Endodermal cell (in vitro differentiated cells): ENCODE data around the gene OR5K1. TPM values are rescaled to one million over a fixed set of nuclear protein-coding genes. Genes with fewer than 3 reads are reported as not detected.

Experiments
- DNase-seq: peaks from one replicate; pipeline ENCODE4 v3.0.0-alpha.2; 2017
- H3K27ac ChIP-seq: 2 replicates; pipeline ENCODE4 v1.5.1; 2013; ENCODE audit warnings: mild to moderate bottlenecking, low read depth, low read length, moderate library complexity
- H3K27me3 ChIP-seq: 2 replicates; pipeline ENCODE4 v1.6.1; 2013; ENCODE audit warnings: mild to moderate bottlenecking, low read length, moderate library complexity; ENCODE audit not compliant: insufficient read depth, control insufficient read depth, poor library complexity, severe bottlenecking
- H3K36me3 ChIP-seq: 2 replicates; pipeline ENCODE4 v1.7.0; 2013; ENCODE audit warnings: mild to moderate bottlenecking, low read length, moderate library complexity; ENCODE audit not compliant: control insufficient read depth, insufficient read depth
- H3K4me1 ChIP-seq: one replicate; pipeline ENCODE4 v1.7.0; 2013; ENCODE audit warnings: low read length; ENCODE audit not compliant: control insufficient read depth, insufficient read depth
- H3K4me3 ChIP-seq: 2 replicates; pipeline ENCODE4 v1.5.1; 2013; ENCODE audit warnings: mild to moderate bottlenecking, low read length, moderate library complexity
- H3K9ac ChIP-seq: 2 replicates; pipeline ENCODE4 v1.6.1; 2013; ENCODE audit warnings: mild to moderate bottlenecking, low read length, moderate library complexity; ENCODE audit not compliant: poor library complexity, severe bottlenecking; ENCODE audit errors: extremely low read depth
- H3K9me3 ChIP-seq: 2 replicates; pipeline ENCODE4 v1.6.1; 2013; ENCODE audit warnings: mild to moderate bottlenecking, low read length, moderate library complexity; ENCODE audit not compliant: control insufficient read depth
- H3K27ac Mint-ChIP-seq: 2 replicates; pipeline ENCODE4 v1.8.0; 2020; ENCODE audit warnings: mixed read lengths
- H3K27me3 Mint-ChIP-seq: 2 replicates; pipeline ENCODE4 v1.8.0; 2021; ENCODE audit warnings: mild to moderate bottlenecking, mixed read lengths; ENCODE audit not compliant: insufficient read depth
- H3K36me3 Mint-ChIP-seq: 2 replicates; pipeline ENCODE4 v1.8.0; 2020; ENCODE audit warnings: low read depth, mixed read lengths
- H3K4me1 Mint-ChIP-seq: 2 replicates; pipeline ENCODE4 v1.8.0; 2020; ENCODE audit warnings: mixed read lengths
- H3K4me3 Mint-ChIP-seq: 2 replicates; pipeline ENCODE4 v1.8.0; 2020; ENCODE audit warnings: mild to moderate bottlenecking, moderate library complexity, mixed read lengths
- H3K9me3 Mint-ChIP-seq: 2 replicates; pipeline ENCODE4 v1.8.0; 2020; ENCODE audit warnings: mild to moderate bottlenecking, mixed read lengths
- WGBS, 2 experiments: methylation state at CpG; one replicate each; pipeline versions ENCODE4 v1.1.5 to v1.1.7; 2013; ENCODE audit warnings: missing lambda C conversion rate in 2 of 2, mixed read lengths in 1 of 2; ENCODE audit not compliant: insufficient coverage in 1 of 2, insufficient read length in 1 of 2; 5-methylcytosine and 5-hydroxymethylcytosine counted together
- total RNA-seq, 2 donors: library from RNA; stranded (reverse); fragmentation: NEBNext Ultra II Directional in 1 of 2; extraction: Animal tissue kit (Norgen Biotek cat#: 25700) in 1 of 2; gene quantifications; 2 replicates in 1 of 2; 3 replicates in 1 of 2; pipeline ENCODE4 v1.2.1, GENCODE V29; 2021
- TF ChIP-seq, protein P1 (sequence below): fragments of 200-600 bp; sonication (generic); conservative IDR thresholded peaks from 2 replicates; pipeline ENCODE4 v1.5.0; 2021; ENCODE audit warnings: antibody characterized with exemption, mild to moderate bottlenecking

OR5K1 gene
- total RNA-seq, 2 donors from 2014 or later = not detected

GRCh38 chr3:98449606-98450193 lies 13.3 kb upstream of the OR5K1 start:
- Histone ChIP-seq H3K27me3 (no peaks in the 10 kb centered on the region), H3K27ac (no peak overlapping the region), H3K4me3 (no peak overlapping the region), H3K9ac (no peak overlapping the region), H3K36me3 (no peaks in the 10 kb centered on the region), H3K4me1 (no peaks in the 10 kb centered on the region), H3K9me3 (no peaks in the 10 kb centered on the region)
- no peak overlapping the region for H3K27ac Mint-ChIP-seq
- 92 to 100% methylated on average over 1 to 6 of the region's 7 CpGs for WGBS, 2 experiments
- no peak overlapping the region for H3K4me3 Mint-ChIP-seq
- no peaks in the 10 kb centered on the region for H3K9me3 Mint-ChIP-seq
- TF ChIP-seq, protein P1, sequence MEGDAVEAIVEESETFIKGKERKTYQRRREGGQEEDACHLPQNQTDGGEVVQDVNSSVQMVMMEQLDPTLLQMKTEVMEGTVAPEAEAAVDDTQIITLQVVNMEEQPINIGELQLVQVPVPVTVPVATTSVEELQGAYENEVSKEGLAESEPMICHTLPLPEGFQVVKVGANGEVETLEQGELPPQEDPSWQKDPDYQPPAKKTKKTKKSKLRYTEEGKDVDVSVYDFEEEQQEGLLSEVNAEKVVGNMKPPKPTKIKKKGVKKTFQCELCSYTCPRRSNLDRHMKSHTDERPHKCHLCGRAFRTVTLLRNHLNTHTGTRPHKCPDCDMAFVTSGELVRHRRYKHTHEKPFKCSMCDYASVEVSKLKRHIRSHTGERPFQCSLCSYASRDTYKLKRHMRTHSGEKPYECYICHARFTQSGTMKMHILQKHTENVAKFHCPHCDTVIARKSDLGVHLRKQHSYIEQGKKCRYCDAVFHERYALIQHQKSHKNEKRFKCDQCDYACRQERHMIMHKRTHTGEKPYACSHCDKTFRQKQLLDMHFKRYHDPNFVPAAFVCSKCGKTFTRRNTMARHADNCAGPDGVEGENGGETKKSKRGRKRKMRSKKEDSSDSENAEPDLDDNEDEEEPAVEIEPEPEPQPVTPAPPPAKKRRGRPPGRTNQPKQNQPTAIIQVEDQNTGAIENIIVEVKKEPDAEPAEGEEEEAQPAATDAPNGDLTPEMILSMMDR = no peak
- no peak for DNase-seq
- no peaks in the 10 kb centered on the region for H3K36me3 Mint-ChIP-seq
- no peaks in the 10 kb centered on the region for H3K27me3 Mint-ChIP-seq
- no peaks in the 10 kb centered on the region for H3K4me1 Mint-ChIP-seq

DNA sequence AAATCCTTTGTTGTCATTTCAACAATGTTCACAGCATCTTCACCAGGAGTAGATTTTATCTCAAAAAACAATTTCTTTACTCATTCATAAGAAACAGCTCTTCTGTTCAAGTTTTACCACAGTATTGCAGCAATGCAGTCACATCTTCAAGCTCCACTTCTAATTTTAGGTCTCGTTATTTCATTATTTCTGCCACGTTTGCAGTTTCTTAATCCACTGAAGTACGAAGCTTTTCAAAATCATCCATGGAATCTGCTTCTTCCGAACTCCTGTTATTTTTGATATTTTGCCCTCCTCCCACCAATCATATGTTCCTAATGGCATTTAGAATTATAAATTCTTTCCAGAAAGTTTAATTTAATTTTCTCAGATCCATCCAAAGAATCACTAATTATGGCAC lies 12.6 kb upstream of the OR5K1 start:
- no peaks in the 10 kb centered on the region for H3K36me3 Mint-ChIP-seq
- no peaks in the 10 kb centered on the region for H3K27me3 ChIP-seq
- H3K9ac ChIP-seq = no peak overlapping the region
- no peaks in the 10 kb centered on the region for H3K36me3 ChIP-seq
- 84 to 89% methylated on average over 3 to 4 of the region's 4 CpGs for WGBS, 2 experiments
- TF ChIP-seq, protein P1 = no peak
- no peak overlapping the region for H3K4me3 Mint-ChIP-seq
- no peak overlapping the region for H3K4me3 ChIP-seq
- DNase-seq = no peak
- H3K27ac Mint-ChIP-seq = no peak overlapping the region
- no peak overlapping the region for H3K27ac ChIP-seq
- H3K4me1 ChIP-seq = no peaks in the 10 kb centered on the region
- H3K9me3 Mint-ChIP-seq = no peaks in the 10 kb centered on the region
- no peaks in the 10 kb centered on the region for H3K27me3 Mint-ChIP-seq
- no peaks in the 10 kb centered on the region for H3K9me3 ChIP-seq
- H3K4me1 Mint-ChIP-seq = no peaks in the 10 kb centered on the region

- H3K4me1 Mint-ChIP-seq = no peaks in the 10 kb centered on the region
- H3K4me3 Mint-ChIP-seq = no peak overlapping the region
- H3K27me3 ChIP-seq = no peaks in the 10 kb centered on the region
- H3K27ac Mint-ChIP-seq = no peak overlapping the region
- H3K9me3 ChIP-seq = no peaks in the 10 kb centered on the region
- H3K4me3 ChIP-seq = no peak overlapping the region
- no peaks in the 10 kb centered on the region for H3K9me3 Mint-ChIP-seq
- no peak overlapping the region for H3K27ac ChIP-seq
- no peak overlapping the region for H3K9ac ChIP-seq
- H3K4me1 ChIP-seq = no peaks in the 10 kb centered on the region
- no peak for DNase-seq
- TF ChIP-seq, protein P1 = no peak
- H3K36me3 Mint-ChIP-seq = no peaks in the 10 kb centered on the region
- no peaks in the 10 kb centered on the region for H3K27me3 Mint-ChIP-seq
- H3K36me3 ChIP-seq = no peaks in the 10 kb centered on the region
Observed at GRCh38 chr3:98453827-98454226, 9.2 kb upstream of the OR5K1 start.
